ENCODE data around the gene GPA33. TPM values are rescaled to one million over a fixed set of nuclear protein-coding genes. Genes with fewer than 3 reads are reported as not detected.

GPA33 gene
- total RNA-seq, 1 donor from 2014 or later, result 0.91 TPM

GRCh38 chr1:167059045-167059808 lies 30.9 kb downstream of the GPA33 start:
- DNase-seq, result peak; percentile 67
- intact Hi-C loops (cut with micrococcal nuclease), result loop anchor here (5.0 kb wide), 2 partner anchors 147 to 167 kb away; no protein-coding TSS in a partner anchor
- H3K27me3 ChIP-seq (ENCODE audit: low read depth), result peaks cover 16% of the 10 kb centered on the region
- H3K4me3 ChIP-seq, result peak overlapping the region; percentile 29
- no peaks in the 10 kb centered on the region for H3K9me3 ChIP-seq (replicated peaks)
- H3K4me1 ChIP-seq, result peaks cover 4% of the 10 kb centered on the region
- peak; percentile 94 for TF ChIP-seq CTCF (IDR thresholded peaks at IDR 0.05; ENCODE audit: borderline replicate concordance)
- no peak overlapping the region for H3K27ac ChIP-seq (replicated peaks)
- no peaks in the 10 kb centered on the region for H3K36me3 ChIP-seq

GRCh38 chr1:167057241-167057688 lies 32.9 kb downstream of the GPA33 start:
- TF ChIP-seq CTCF (IDR thresholded peaks at IDR 0.05; ENCODE audit: borderline replicate concordance), result peak; percentile 64
- no peak for DNase-seq

GRCh38 chr1:167056529-167057231 lies 33.5 kb downstream of the GPA33 start:
- Histone ChIP-seq H3K27ac (replicated peaks) (no peak overlapping the region), H3K4me1 (peaks cover 4% of the 10 kb centered on the region), H3K9me3 (replicated peaks) (no peaks in the 10 kb centered on the region), H3K4me3 (no peak overlapping the region), H3K36me3 (no peaks in the 10 kb centered on the region), H3K27me3 (ENCODE audit: low read depth) (peaks cover 22% of the 10 kb centered on the region)
- no peak for TF ChIP-seq CTCF (IDR thresholded peaks at IDR 0.05; ENCODE audit: borderline replicate concordance)
- DNase-seq, result no peak
- intact Hi-C loops (cut with micrococcal nuclease), result loop anchor here (5.0 kb wide), 2 partner anchors 144 to 164 kb away; no protein-coding TSS in a partner anchor

More at GRCh38 chr1:167057241-167057688, 32.9 kb downstream of the GPA33 start:
- H3K9me3 ChIP-seq (replicated peaks), result no peaks in the 10 kb centered on the region
- peaks cover 4% of the 10 kb centered on the region for H3K4me1 ChIP-seq
- no peak overlapping the region for H3K27ac ChIP-seq (replicated peaks)
- H3K36me3 ChIP-seq, result no peaks in the 10 kb centered on the region
- H3K4me3 ChIP-seq, result no peak overlapping the region
- intact Hi-C loops (cut with micrococcal nuclease), result loop anchor here (5.0 kb wide), 2 partner anchors 145 to 165 kb away; no protein-coding TSS in a partner anchor
- H3K27me3 ChIP-seq (ENCODE audit: low read depth), result peaks cover 22% of the 10 kb centered on the region

GRCh38 chr1:167054946-167055630 lies 35.1 kb downstream of the GPA33 start:
- peaks cover 19% of the 10 kb centered on the region for H3K27me3 ChIP-seq (ENCODE audit: low read depth)
- intact Hi-C loops (cut with micrococcal nuclease), result loop anchor here (5.0 kb wide), 2 partner anchors 143 to 163 kb away; no protein-coding TSS in a partner anchor
- no peaks in the 10 kb centered on the region for H3K36me3 ChIP-seq
- H3K27ac ChIP-seq (replicated peaks), result no peak overlapping the region
- peaks cover 4% of the 10 kb centered on the region for H3K4me1 ChIP-seq
- DNase-seq, result no peak
- no peak for TF ChIP-seq CTCF (IDR thresholded peaks at IDR 0.05; ENCODE audit: borderline replicate concordance)
- H3K9me3 ChIP-seq (replicated peaks), result no peaks in the 10 kb centered on the region
- H3K4me3 ChIP-seq, result no peak overlapping the region

- no peaks in the 10 kb centered on the region for H3K36me3 ChIP-seq
- H3K27ac ChIP-seq (replicated peaks), result no peak overlapping the region
- no peak for TF ChIP-seq CTCF (IDR thresholded peaks at IDR 0.05; ENCODE audit: borderline replicate concordance)
- H3K9me3 ChIP-seq (replicated peaks), result no peaks in the 10 kb centered on the region
- no peak overlapping the region for H3K4me3 ChIP-seq
- peaks cover 4% of the 10 kb centered on the region for H3K4me1 ChIP-seq
- no peak for DNase-seq
- intact Hi-C loops (cut with micrococcal nuclease), result no loop called here
- peaks cover 17% of the 10 kb centered on the region for H3K27me3 ChIP-seq (ENCODE audit: low read depth)
Observed at GRCh38 chr1:167054531-167054930, 35.6 kb downstream of the GPA33 start.

Data from left ventricle myocardium inferior (tissue), 1 donor.